ENCODE measurements around the gene GJB3.

GRCh38 chr1:34750610-34751009 is 30.4 kb upstream of the GJB3 start:
- TF ChIP-seq SP1 (IDR thresholded peaks at IDR 0.05), result no peak
- no peak for TF ChIP-seq SP1 (CRISPR knock-in tag; IDR thresholded peaks at IDR 0.05)
- TF ChIP-seq ETV6 (CRISPR knock-in tag; conservative IDR thresholded peaks at IDR 0.05), result no peak
- TF ChIP-seq CREB1 (IDR thresholded peaks at IDR 0.05), result no peak
- no peak for TF ChIP-seq CREB1 (CRISPR knock-in tag; IDR thresholded peaks at IDR 0.05)
- TF ChIP-seq TCF12 (IDR thresholded peaks at IDR 0.05), result no peak
- no peak for TF ChIP-seq TCF12 (CRISPR knock-in tag; IDR thresholded peaks at IDR 0.05)
- TF ChIP-seq MIER2 (CRISPR knock-in tag; IDR thresholded peaks at IDR 0.05), result no peak
- TF ChIP-seq MLX (CRISPR knock-in tag; IDR thresholded peaks at IDR 0.05), result no peak
- no peak for TF ChIP-seq FOXA3 (CRISPR knock-in tag; IDR thresholded peaks at IDR 0.05)
- no peak for TF ChIP-seq ELF4 (CRISPR knock-in tag; IDR thresholded peaks at IDR 0.05; ENCODE audit: borderline replicate concordance)
- no peak for TF ChIP-seq ZNF138 (CRISPR knock-in tag; IDR thresholded peaks at IDR 0.05; ENCODE audit: low read depth)
- TF ChIP-seq GATAD2A (CRISPR knock-in tag; IDR thresholded peaks at IDR 0.05), result no peak
- no peak for TF ChIP-seq CBFB (CRISPR knock-in tag; IDR thresholded peaks at IDR 0.05)
- no peak for TF ChIP-seq SNRNP70 (IDR thresholded peaks at IDR 0.05; ENCODE audit: low read depth, low read length)
